Middle frontal gyrus (tissue), 1 donor: ENCODE results near the gene HOXC10.

Source experiments
- DNase-seq: peaks from one replicate; pipeline ENCODE4 v3.0.0-alpha.2; 2015; ENCODE audit warnings: low spot score; ENCODE audit errors: extremely low spot score

The HOXC10 gene

GRCh38 chr12:53950789-53951576 lies 34.0 kb upstream of the HOXC10 start:
- no peak for DNase-seq

- no peak for DNase-seq
Measured at GRCh38 chr12:53951577-53952334, 33.2 kb upstream of the HOXC10 start.

GRCh38 chr12:53952335-53952694 lies 32.6 kb upstream of the HOXC10 start:
- no peak for DNase-seq

- DNase-seq: no peak
Measured at GRCh38 chr12:53952871-53953734, 31.8 kb upstream of the HOXC10 start.

GRCh38 chr12:53953831-53954693 lies 30.9 kb upstream of the HOXC10 start:
- DNase-seq: no peak

- no peak for DNase-seq
Measured at GRCh38 chr12:53954694-53955035, 30.3 kb upstream of the HOXC10 start, which contains the start of gene HOXC12. Gene HOXC12 (plus strand): TSS chr12:53954903. CDS start chr12:53954930, 27 bp downstream.

GRCh38 chr12:53955036-53955775 lies 29.7 kb upstream of the HOXC10 start:
- DNase-seq: no peak

GRCh38 chr12:53955776-53956250 lies 29.1 kb upstream of the HOXC10 start:
- no peak for DNase-seq

- DNase-seq: no peak
Measured at GRCh38 chr12:53956251-53956887, 28.6 kb upstream of the HOXC10 start.

- DNase-seq: no peak
Measured at GRCh38 chr12:53956914-53957536, 27.9 kb upstream of the HOXC10 start.

- DNase-seq: no peak
Measured at GRCh38 chr12:53958128-53958527, 26.8 kb upstream of the HOXC10 start.

- no peak for DNase-seq
Measured at GRCh38 chr12:53959314-53959713, 25.6 kb upstream of the HOXC10 start.

- DNase-seq: no peak
Measured at GRCh38 chr12:53960187-53961024, 24.5 kb upstream of the HOXC10 start.

GRCh38 chr12:53961025-53961761 lies 23.8 kb upstream of the HOXC10 start:
- no peak for DNase-seq

GRCh38 chr12:53963005-53963404 lies 21.9 kb upstream of the HOXC10 start:
- no peak for DNase-seq

- no peak for DNase-seq
Measured at GRCh38 chr12:53963434-53964314, 21.3 kb upstream of the HOXC10 start.
